Esophagus muscularis mucosa (tissue), 4 donors: ENCODE measurements around the gene CYP11A1. TPM values are rescaled to one million over a fixed set of nuclear protein-coding genes. Genes with fewer than 3 reads are reported as not detected.

Source experiments
- DNase-seq: peaks from one replicate; pipeline ENCODE4 v3.0.0-alpha.2; 2017; ENCODE audit errors: extremely low spot score
- H3K27ac ChIP-seq, 4 donors: fragments of 200-600 bp; sonication (generic); replicated peaks in 1 of 4; 1 replicate in 3 of 4; 2 replicates in 1 of 4; pipeline ENCODE4 v1.5.1; 2016 to 2019; ENCODE audit warnings: mild to moderate bottlenecking in 1 of 4
- H3K27me3 ChIP-seq, 4 donors: fragments of 200-600 bp; sonication (generic); one replicate each; pipeline versions ENCODE4 v1.5.1 to v1.6.0; 2016 to 2019
- H3K36me3 ChIP-seq, 4 donors: fragments of 200-600 bp; sonication (generic); one replicate each; pipeline ENCODE4 v1.5.1; 2016 to 2019
- H3K4me1 ChIP-seq, 4 donors: fragments of 200-600 bp; sonication (generic); one replicate each; pipeline ENCODE4 v1.5.1; 2016 to 2019
- H3K4me3 ChIP-seq, 4 donors: fragments of 200-600 bp; sonication (generic); 1 replicate in 2 of 4; 2 replicates in 2 of 4; pipeline ENCODE4 v1.5.1; 2016 to 2019; ENCODE audit warnings: mild to moderate bottlenecking in 4 of 4, moderate library complexity in 1 of 4
- H3K9me3 ChIP-seq, 4 donors: fragments of 200-600 bp; sonication (generic); 1 replicate in 3 of 4; 2 replicates in 1 of 4; pipeline ENCODE4 v1.5.1; 2016 to 2019
- EP300 ChIP-seq: sonication (generic); formaldehyde crosslinking; IDR thresholded peaks from one replicate; pipeline ENCODE4 v1.6.1; 2017; ENCODE audit warnings: antibody characterized with exemption
- POLR2A ChIP-seq: fragments of 450-650 bp; IDR thresholded peaks from one replicate; pipeline ENCODE4 v1.6.1; 2017; ENCODE audit warnings: antibody characterized with exemption, moderate library complexity, mild to moderate bottlenecking, low read depth
- POLR2AphosphoS5 ChIP-seq, 2 donors: sonication (generic); formaldehyde crosslinking; IDR thresholded peaks; one replicate each; pipeline ENCODE4 v1.6.1; 2017; ENCODE audit warnings: antibody characterized with exemption in 2 of 2
- WGBS: methylation state at CpG from one replicate; pipeline ENCODE4 v1.1.5; 2018; 5-methylcytosine and 5-hydroxymethylcytosine counted together
- intact Hi-C: fragments of 100-400 bp; cut with DNase I; formaldehyde crosslinking; loops from one replicate; pipeline ENCODE4 v1.15.1; 2023
- total RNA-seq, 4 donors: library from RNA; depleted of rRNA; stranded (reverse); fragments of >200 nt; gene quantifications; one replicate each; pipeline versions ENCODE4 v1.1.0 to v1.2.1, GENCODE V29; 2016
- TF ChIP-seq, protein P1 (sequence below), 3 experiments: fragments of 200-600 bp in 2 of 3; fragments of 450-650 bp in 1 of 3; sonication (generic) in 2 of 3; IDR thresholded peaks; one replicate each; pipeline ENCODE4 v1.5.1; 2017 to 2019; ENCODE audit warnings: antibody characterized with exemption in 3 of 3, mild to moderate bottlenecking in 2 of 3, moderate library complexity in 1 of 3

The CYP11A1 gene
- total RNA-seq, 4 donors from 2014 or later: 1.7 to 2.5 (median 1.8) TPM

DNA sequence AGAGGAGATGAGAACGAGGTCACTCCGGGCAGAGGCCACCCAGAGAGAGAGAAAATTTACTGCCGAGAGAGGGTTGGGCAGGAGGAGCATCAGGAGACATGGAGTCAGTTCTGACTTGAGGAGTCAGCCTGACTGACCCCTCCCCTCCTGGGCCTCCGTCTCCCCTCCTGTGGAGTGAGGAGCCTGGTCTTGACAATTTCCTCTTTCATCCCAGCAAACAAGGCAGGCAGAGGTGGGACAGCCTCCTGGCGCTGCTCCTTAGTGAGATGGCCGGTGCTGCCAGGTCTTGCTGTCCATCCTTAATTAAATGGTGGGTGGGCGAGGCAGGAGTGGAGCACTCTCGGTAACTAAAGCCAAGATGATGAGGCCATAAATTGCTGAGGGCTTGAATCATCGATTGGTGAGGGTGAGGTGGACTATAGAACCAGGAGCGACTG is 60.6 kb downstream of the CYP11A1 start:
- intact Hi-C loops: loop anchor here (10.0 kb wide), 1 partner anchor 182 kb away; no protein-coding TSS in a partner anchor
- DNase-seq: no peak
- Histone ChIP-seq H3K4me3 (no peak overlapping the region), H3K36me3 (no peaks in the 10 kb centered on the region), H3K9me3 (no peaks in the 10 kb centered on the region), H3K27ac (no peak overlapping the region), H3K27me3 (peaks cover 0 to 84% (median 5%) of the 10 kb centered on the region in 4 donors), H3K4me1 (no peaks in the 10 kb centered on the region)
- 71% methylated on average over 5 of the region's 10 CpGs for WGBS
- TF ChIP-seq EP300 (no peak), POLR2AphosphoS5 (IDR thresholded peaks at IDR 0.05) (no peak), POLR2A (no peak)
- TF ChIP-seq, protein P1, sequence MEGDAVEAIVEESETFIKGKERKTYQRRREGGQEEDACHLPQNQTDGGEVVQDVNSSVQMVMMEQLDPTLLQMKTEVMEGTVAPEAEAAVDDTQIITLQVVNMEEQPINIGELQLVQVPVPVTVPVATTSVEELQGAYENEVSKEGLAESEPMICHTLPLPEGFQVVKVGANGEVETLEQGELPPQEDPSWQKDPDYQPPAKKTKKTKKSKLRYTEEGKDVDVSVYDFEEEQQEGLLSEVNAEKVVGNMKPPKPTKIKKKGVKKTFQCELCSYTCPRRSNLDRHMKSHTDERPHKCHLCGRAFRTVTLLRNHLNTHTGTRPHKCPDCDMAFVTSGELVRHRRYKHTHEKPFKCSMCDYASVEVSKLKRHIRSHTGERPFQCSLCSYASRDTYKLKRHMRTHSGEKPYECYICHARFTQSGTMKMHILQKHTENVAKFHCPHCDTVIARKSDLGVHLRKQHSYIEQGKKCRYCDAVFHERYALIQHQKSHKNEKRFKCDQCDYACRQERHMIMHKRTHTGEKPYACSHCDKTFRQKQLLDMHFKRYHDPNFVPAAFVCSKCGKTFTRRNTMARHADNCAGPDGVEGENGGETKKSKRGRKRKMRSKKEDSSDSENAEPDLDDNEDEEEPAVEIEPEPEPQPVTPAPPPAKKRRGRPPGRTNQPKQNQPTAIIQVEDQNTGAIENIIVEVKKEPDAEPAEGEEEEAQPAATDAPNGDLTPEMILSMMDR (IDR thresholded peaks at IDR 0.05): no peak

DNA sequence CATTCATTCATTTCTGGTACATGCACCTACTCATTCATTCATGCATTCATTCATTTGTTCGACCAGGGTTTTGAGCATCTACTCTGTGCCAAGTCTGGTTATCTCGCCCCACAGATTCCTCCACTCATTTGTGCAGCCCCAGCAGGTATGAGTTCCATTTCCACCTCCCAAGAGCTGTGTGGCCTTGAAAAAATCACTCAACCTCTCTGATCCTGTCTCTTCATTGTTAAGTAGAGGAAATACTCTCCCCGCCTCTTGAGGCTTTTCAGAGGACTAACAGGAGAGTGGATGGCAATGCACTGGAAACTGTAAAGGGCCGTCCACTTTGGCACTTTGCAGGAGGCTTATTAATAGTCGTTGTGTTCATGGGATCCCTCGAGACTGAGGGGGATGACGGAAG is 61.8 kb downstream of the CYP11A1 start:
- no peaks in the 10 kb centered on the region for H3K4me1 ChIP-seq
- peaks cover 0 to 86% (median 5%) of the 10 kb centered on the region in 4 donors for H3K27me3 ChIP-seq
- H3K4me3 ChIP-seq: no peak overlapping the region
- intact Hi-C loops: loop anchor here (10.0 kb wide), 1 partner anchor 181 kb away; no protein-coding TSS in a partner anchor
- H3K9me3 ChIP-seq: no peaks in the 10 kb centered on the region
- TF ChIP-seq POLR2A: no peak
- no peak for TF ChIP-seq POLR2AphosphoS5 (IDR thresholded peaks at IDR 0.05)
- TF ChIP-seq, protein P1 (IDR thresholded peaks at IDR 0.05): no peak
- TF ChIP-seq EP300: no peak
- 87% methylated on average over 7 of the region's 7 CpGs for whole genome bisulfite sequencing
- H3K27ac ChIP-seq: no peak overlapping the region
- H3K36me3 ChIP-seq: no peaks in the 10 kb centered on the region
- DNase-seq: no peak

DNA sequence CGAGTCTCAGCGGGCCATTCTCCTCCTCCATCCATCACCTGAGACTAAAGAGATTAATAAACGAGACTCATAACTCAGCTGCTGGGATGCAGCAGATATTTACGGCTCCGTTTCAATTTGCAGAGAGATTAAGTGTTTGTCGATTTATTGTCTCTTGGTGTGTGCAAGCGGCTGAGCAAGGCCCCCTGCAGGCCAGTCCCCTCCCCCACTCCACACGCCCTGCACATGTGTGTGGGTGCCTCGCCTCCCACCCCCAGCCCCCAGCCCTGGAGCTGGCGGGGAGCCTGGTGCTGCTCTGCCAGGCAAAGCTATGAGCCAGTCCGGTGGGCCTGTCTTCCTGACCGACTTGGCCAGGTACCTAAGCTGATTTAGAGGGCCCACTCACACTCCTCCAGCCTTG is 63.0 kb downstream of the CYP11A1 start:
- Histone ChIP-seq H3K36me3 (no peaks in the 10 kb centered on the region), H3K27ac (no peak overlapping the region), H3K27me3 (peaks cover 0 to 85% (median 5%) of the 10 kb centered on the region in 4 donors), H3K9me3 (no peaks in the 10 kb centered on the region), H3K4me3 (no peak overlapping the region), H3K4me1 (no peaks in the 10 kb centered on the region)
- DNase-seq: no peak
- TF ChIP-seq POLR2AphosphoS5 (IDR thresholded peaks at IDR 0.05): no peak
- TF ChIP-seq, protein P1 (IDR thresholded peaks at IDR 0.05): no peak
- TF ChIP-seq POLR2A: no peak
- intact Hi-C loops: loop anchor here (10.0 kb wide), 1 partner anchor 180 kb away; no protein-coding TSS in a partner anchor
- 48% methylated on average over 12 of the region's 12 CpGs for WGBS

DNA sequence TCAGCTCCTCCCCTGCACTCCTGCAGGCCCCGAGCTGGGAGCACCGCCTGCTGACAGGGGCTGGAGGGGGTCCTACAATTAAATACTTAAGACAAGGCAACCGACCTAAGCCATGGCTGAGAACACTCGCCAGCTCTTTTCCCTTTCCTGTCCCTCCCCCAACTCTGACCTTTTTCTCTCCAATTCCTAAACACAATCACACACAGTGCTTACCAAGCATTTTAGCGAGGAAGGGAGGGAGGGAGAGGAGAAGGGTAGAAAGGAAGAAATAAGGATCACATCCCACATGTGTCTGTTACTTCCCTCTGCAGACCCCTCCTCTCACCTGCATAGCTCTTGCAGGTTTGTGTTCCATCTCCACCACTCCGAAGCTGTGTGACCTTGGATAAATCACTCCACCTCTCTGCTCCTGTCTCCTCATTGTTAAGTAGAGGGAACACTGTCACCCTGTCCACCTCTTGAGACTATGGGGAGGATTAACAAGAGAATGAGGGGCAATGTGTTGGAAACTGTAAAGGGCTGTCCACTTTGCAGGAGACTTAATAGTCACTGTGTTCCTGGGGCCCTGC is 63.6 kb downstream of the CYP11A1 start:
- H3K4me3 ChIP-seq: no peak overlapping the region
- H3K9me3 ChIP-seq: no peaks in the 10 kb centered on the region
- no peak for TF ChIP-seq POLR2A
- no peak for TF ChIP-seq EP300
- no peak for TF ChIP-seq POLR2AphosphoS5 (IDR thresholded peaks at IDR 0.05)
- TF ChIP-seq, protein P1 (IDR thresholded peaks at IDR 0.05): no peak
- no peaks in the 10 kb centered on the region for H3K4me1 ChIP-seq
- H3K27ac ChIP-seq: no peak overlapping the region
- 59% methylated on average over 6 of the region's 6 CpGs for WGBS
- H3K27me3 ChIP-seq: peaks cover 0 to 79% (median 5%) of the 10 kb centered on the region in 4 donors
- intact Hi-C loops: loop anchor here (10.0 kb wide), 1 partner anchor 179 kb away; no protein-coding TSS in a partner anchor
- no peaks in the 10 kb centered on the region for H3K36me3 ChIP-seq
- DNase-seq: no peak
